ENCODE measurements around the gene NT5DC4. TPM values are rescaled to one million over a fixed set of nuclear protein-coding genes. Genes with fewer than 3 reads are reported as not detected.

The NT5DC4 gene
- total RNA-seq, 1 experiment from 2014 or later = not detected

- Histone ChIP-seq H3K4me3 (ENCODE audit: low read depth in 2 of 2, low read length in 2 of 2) (no peak overlapping the region), H3K9me3 (ENCODE audit: control insufficient read depth, insufficient read depth, low read depth, low read length) (no peaks in the 10 kb centered on the region), H3K27me3 (ENCODE audit: control insufficient read depth, insufficient read depth, low read length) (no peaks in the 10 kb centered on the region), H3K27ac (ENCODE audit: low read length) (no peak overlapping the region), H3K36me3 (ENCODE audit: control insufficient read depth, insufficient read depth, low read length) (no peaks in the 10 kb centered on the region), H3K4me1 (ENCODE audit: control insufficient read depth, insufficient read depth, low read length) (no peaks in the 10 kb centered on the region)
- in situ Hi-C loops (cut with HindIII; ENCODE audit: low pct_unique_long_range_greater_than_20kb, low sequenced_read_pairs) = no loop called here
- TF ChIP-seq POLR2AphosphoS5 (IDR thresholded peaks at IDR 0.05; ENCODE audit: low read depth, low read length) (no peak), REST (IDR thresholded peaks at IDR 0.05; ENCODE audit: insufficient read depth in 1 of 2, low read depth in 2 of 2, low read length in 1 of 2) (no peak), CTCF (IDR thresholded peaks at IDR 0.05) (no peak), TCF7L2 (IDR thresholded peaks at IDR 0.05; ENCODE audit: low read depth, low read length) (no peak), SIN3A (IDR thresholded peaks at IDR 0.05; ENCODE audit: borderline replicate concordance, insufficient read depth, low read depth, low read length) (no peak)
- DNase-seq (ENCODE audit: low read depth, low spot score) = no peak
- POLR2A ChIA-PET = interaction anchor here (0.5 kb wide), 1 partner anchor 55 kb away, joined by 9 read pairs; no protein-coding TSS in a partner anchor
- CTCF ChIA-PET = no interaction called here
- intact Hi-C loops (cut with micrococcal nuclease; ENCODE audit: unreplicated experiment) = no loop called here
- no TSS peak for BruUV-seq (replicated peaks)
- no peak for ATAC-seq
Measured at GRCh38 chr2:112699984-112700667, 20.7 kb upstream of the NT5DC4 start.

GRCh38 chr2:112701052-112701451, 19.8 kb upstream of the NT5DC4 start:
- H3K36me3 ChIP-seq (ENCODE audit: control insufficient read depth, insufficient read depth, low read length) = no peaks in the 10 kb centered on the region
- ChIA-PET POLR2A (no interaction called here), CTCF (no interaction called here)
- H3K4me3 ChIP-seq (ENCODE audit: low read depth in 2 of 2, low read length in 2 of 2) = no peak overlapping the region
- DNase-seq (ENCODE audit: low read depth, low spot score) (no peak), ATAC-seq (no peak)
- BruUV-seq (replicated peaks) = no TSS peak
- TF ChIP-seq SIN3A (IDR thresholded peaks at IDR 0.05; ENCODE audit: borderline replicate concordance, insufficient read depth, low read depth, low read length) (no peak), TCF7L2 (IDR thresholded peaks at IDR 0.05; ENCODE audit: low read depth, low read length) (no peak), REST (IDR thresholded peaks at IDR 0.05; ENCODE audit: insufficient read depth in 1 of 2, low read depth in 2 of 2, low read length in 1 of 2) (no peak), CTCF (IDR thresholded peaks at IDR 0.05) (no peak), POLR2AphosphoS5 (IDR thresholded peaks at IDR 0.05; ENCODE audit: low read depth, low read length) (no peak)
- no peaks in the 10 kb centered on the region for H3K27me3 ChIP-seq (ENCODE audit: control insufficient read depth, insufficient read depth, low read length)
- in situ Hi-C loops (cut with HindIII; ENCODE audit: low pct_unique_long_range_greater_than_20kb, low sequenced_read_pairs) = no loop called here
- intact Hi-C loops (cut with micrococcal nuclease; ENCODE audit: unreplicated experiment) = no loop called here
- H3K9me3 ChIP-seq (ENCODE audit: control insufficient read depth, insufficient read depth, low read depth, low read length) = no peaks in the 10 kb centered on the region
- no peak overlapping the region for H3K27ac ChIP-seq (ENCODE audit: low read length)
- no peaks in the 10 kb centered on the region for H3K4me1 ChIP-seq (ENCODE audit: control insufficient read depth, insufficient read depth, low read length)

Data from Panc1 (cell line).